CD14-positive monocyte (primary cell): ENCODE results near the gene LBP. TPM values are rescaled to one million over a fixed set of nuclear protein-coding genes. Genes with fewer than 3 reads are reported as not detected.

Experiments used
- DNase-seq, 3 donors: peaks; one replicate each; pipeline ENCODE4 v3.0.0-alpha.2; 2011 to 2022
- H2AFZ ChIP-seq: 2 replicates; pipeline ENCODE4 v1.6.0; 2012; ENCODE audit warnings: mild to moderate bottlenecking, low read depth, low read length, inconsistent platforms; ENCODE audit not compliant: insufficient read depth, poor library complexity, severe bottlenecking
- H3K27ac ChIP-seq, 2 donors: 1 replicate in 1 of 2; 2 replicates in 1 of 2; pipeline ENCODE4 v1.5.1; 2012 to 2013; ENCODE audit warnings: low read length in 2 of 2, control low read depth in 1 of 2, inconsistent platforms in 1 of 2, low read depth in 1 of 2, mild to moderate bottlenecking in 1 of 2
- H3K27me3 ChIP-seq, 2 donors: one replicate each; pipeline versions ENCODE4 v1.6.0 to v1.6.1; 2011 to 2013; ENCODE audit warnings: low read length in 2 of 2; ENCODE audit not compliant: control insufficient read depth in 2 of 2, insufficient read depth in 2 of 2
- H3K36me3 ChIP-seq, 2 donors: replicated peaks in 1 of 2; 1 replicate in 1 of 2; 2 replicates in 1 of 2; pipeline versions ENCODE4 v1.5.1 to v1.6.1; 2012 to 2013; ENCODE audit warnings: low read length in 2 of 2, control low read depth in 1 of 2, inconsistent platforms in 1 of 2, mild to moderate bottlenecking in 1 of 2; ENCODE audit not compliant: insufficient read depth in 2 of 2, control insufficient read depth in 1 of 2
- H3K4me1 ChIP-seq, 2 donors: 1 replicate in 1 of 2; 2 replicates in 1 of 2; pipeline versions ENCODE4 v1.5.1 to v1.6.1; 2012 to 2013; ENCODE audit warnings: low read length in 2 of 2, control low read depth in 1 of 2, inconsistent platforms in 1 of 2, mild to moderate bottlenecking in 1 of 2, moderate library complexity in 1 of 2; ENCODE audit not compliant: insufficient read depth in 2 of 2, control insufficient read depth in 1 of 2
- H3K4me2 ChIP-seq: replicated peaks from 2 replicates; pipeline ENCODE3; 2012; ENCODE audit warnings: low read length, moderate library complexity, mild to moderate bottlenecking; ENCODE audit not compliant: poor library complexity, severe bottlenecking; ENCODE audit errors: extremely low read depth
- H3K4me3 ChIP-seq, 3 experiments: fragments of 200-600 bp in 1 of 3; sonication (generic) in 1 of 3; replicated peaks in 1 of 3; 1 replicate in 2 of 3; 2 replicates in 1 of 3; pipeline ENCODE4 v1.5.1; 2011 to 2013; ENCODE audit warnings: low read length in 3 of 3, mild to moderate bottlenecking in 3 of 3, control low read depth in 2 of 3, low read depth in 2 of 3, inconsistent platforms in 1 of 3, moderate library complexity in 1 of 3
- H3K79me2 ChIP-seq: 2 replicates; pipeline ENCODE4 v1.6.0; 2012; ENCODE audit warnings: mild to moderate bottlenecking, control low read depth, inconsistent platforms, low read length, moderate library complexity; ENCODE audit not compliant: insufficient read depth
- H3K9ac ChIP-seq: 2 replicates; pipeline ENCODE4 v1.6.0; 2017; ENCODE audit warnings: low read length, mild to moderate bottlenecking; ENCODE audit not compliant: insufficient read depth, poor library complexity, severe bottlenecking
- H3K9me3 ChIP-seq, 2 donors: replicated peaks in 1 of 2; 1 replicate in 1 of 2; 2 replicates in 1 of 2; pipeline versions ENCODE4 v1.5.1 to v1.6.1; 2012 to 2013; ENCODE audit warnings: low read length in 2 of 2, control low read depth in 1 of 2; ENCODE audit not compliant: control insufficient read depth in 1 of 2, insufficient read depth in 1 of 2
- H4K20me1 ChIP-seq: 2 replicates; pipeline ENCODE4 v1.6.0; 2012; ENCODE audit warnings: mild to moderate bottlenecking, low read length, control low read depth, moderate library complexity; ENCODE audit not compliant: insufficient read depth
- H3K27ac Mint-ChIP-seq, 7 donors: one replicate each; pipeline ENCODE4 v1.8.0; 2020; ENCODE audit warnings: mild to moderate bottlenecking in 7 of 7, mixed read lengths in 7 of 7, moderate library complexity in 6 of 7, inconsistent platforms in 2 of 7
- H3K27me3 Mint-ChIP-seq, 3 donors: one replicate each; pipeline ENCODE4 v1.8.0; 2021 to 2022; ENCODE audit warnings: low read depth in 3 of 3, mild to moderate bottlenecking in 3 of 3, mixed read lengths in 3 of 3, moderate library complexity in 3 of 3, inconsistent platforms in 1 of 3
- H3K36me3 Mint-ChIP-seq, 2 donors: one replicate each; pipeline ENCODE4 v1.8.0; 2020; ENCODE audit warnings: mixed read lengths in 2 of 2, inconsistent platforms in 1 of 2, mild to moderate bottlenecking in 1 of 2
- H3K4me1 Mint-ChIP-seq: one replicate; pipeline ENCODE4 v1.8.0; 2020; ENCODE audit warnings: mild to moderate bottlenecking, mixed read lengths
- H3K4me3 Mint-ChIP-seq, 2 donors: one replicate each; pipeline ENCODE4 v1.8.0; 2020; ENCODE audit warnings: mild to moderate bottlenecking in 2 of 2, mixed read lengths in 2 of 2, moderate library complexity in 1 of 2
- H3K9me3 Mint-ChIP-seq, 7 donors: one replicate each; pipeline ENCODE4 v1.8.0; 2020 to 2022; ENCODE audit warnings: mixed read lengths in 7 of 7, mild to moderate bottlenecking in 6 of 7, moderate library complexity in 6 of 7, inconsistent platforms in 2 of 7
- CTCF ChIP-seq: fragments of 200-600 bp; IDR thresholded peaks from one replicate; pipeline ENCODE4 v1.8.0; 2022; ENCODE audit warnings: antibody characterized with exemption, mild to moderate bottlenecking
- WGBS: methylation state at CpG from one replicate; pipeline ENCODE4 v1.1.5; 2013; ENCODE audit warnings: missing lambda C conversion rate; ENCODE audit not compliant: insufficient coverage; 5-methylcytosine and 5-hydroxymethylcytosine counted together
- intact Hi-C, 2 donors: fragments of 100-400 bp; cut with micrococcal nuclease; formaldehyde crosslinking; loops; one replicate each; pipeline versions ENCODE4 v1.15.0 to v1.15.1; 2023
- polyA plus RNA-seq, 3 donors: library from polyadenylated mRNA; depleted of rRNA in 1 of 3; unstranded in 2 of 3; stranded (reverse) in 1 of 3; fragments of 300-500 nt in 2 of 3; fragments of >200 nt in 1 of 3; fragmentation: Illumina TruSeq in 2 of 3; gene quantifications; 1 replicate in 2 of 3; 2 replicates in 1 of 3; pipeline ENCODE4 v1.2.3, GENCODE V29; 2012 to 2021

The LBP gene
- polyA plus RNA-seq, 3 donors: not detected

DNA sequence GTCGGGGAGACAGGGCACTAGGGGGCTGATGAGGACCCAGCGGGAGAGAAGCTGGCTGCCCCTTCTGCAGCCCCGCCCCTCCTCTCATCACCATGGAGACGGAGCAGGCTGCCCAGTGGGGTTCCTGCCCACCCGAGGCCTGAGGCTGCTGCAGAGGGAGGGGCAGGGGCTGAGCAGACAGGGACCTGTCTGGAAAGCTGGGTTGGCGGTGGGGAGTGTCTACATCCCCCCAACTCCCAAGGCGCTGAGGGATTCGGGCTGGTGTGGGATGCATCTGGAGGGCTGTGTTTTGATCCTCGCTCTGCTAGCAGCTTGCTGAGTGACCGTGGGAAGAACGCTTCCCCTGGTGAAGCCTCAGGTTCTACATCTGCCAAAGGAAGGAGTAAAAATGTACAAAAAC, 43.5 kb upstream of the LBP start:
- peak overlapping the region in 6 of 7 donors; percentile 54 to 88 (median 66) for H3K27ac Mint-ChIP-seq
- TF ChIP-seq CTCF: no peak
- Histone ChIP-seq H3K36me3 (no peaks in the 10 kb centered on the region), H3K9ac (no peak overlapping the region), H3K79me2 (peaks cover 13% of the 10 kb centered on the region), H3K4me2 (no peak overlapping the region), H3K4me1 (peaks cover 90 to 95% of the 10 kb centered on the region in 2 donors), H3K9me3 (no peaks in the 10 kb centered on the region), H3K27ac (no peak overlapping the region), H2AFZ (no peak overlapping the region), H3K4me3 (peak overlapping the region in 1 of 3 experiments; percentile 65), H4K20me1 (no peaks in the 10 kb centered on the region), H3K27me3 (no peaks in the 10 kb centered on the region)
- DNase-seq: no peak
- H3K4me1 Mint-ChIP-seq: peaks cover 96% of the 10 kb centered on the region
- WGBS: 10% methylated on average over 6 of the region's 11 CpGs
- peak overlapping the region in 1 of 2 donors; percentile 81 for H3K4me3 Mint-ChIP-seq
- H3K27me3 Mint-ChIP-seq: peaks cover 0 to 9% (median 8%) of the 10 kb centered on the region in 3 donors
- H3K36me3 Mint-ChIP-seq: peaks cover 0 to 4% of the 10 kb centered on the region in 2 donors
- intact Hi-C loops: loop anchor here (5.0 to 10.0 kb wide), 2 partner anchors 50 to 248 kb away; no protein-coding TSS in a partner anchor
- peaks cover 0 to 3% (median 0%) of the 10 kb centered on the region in 7 donors for H3K9me3 Mint-ChIP-seq

GRCh38 chr20:38303908-38304379, 42.3 kb upstream of the LBP start, which contains the start of gene BPI:
Gene BPI (plus strand): TSS chr20:38304156. CDS start chr20:38304224, 68 bp downstream.
- Histone ChIP-seq H3K4me2 (peak within 1 kb of the TSS; percentile 77), H3K79me2 (peaks cover 13% of the 10 kb centered on the region), H3K27me3 (no peaks in the 10 kb centered on the region), H3K9ac (peak within 1 kb of the TSS; percentile 39), H3K4me3 (peak within 1 kb of the TSS in 2 of 3 experiments; percentile 17 to 65), H2AFZ (peak within 1 kb of the TSS; percentile 38), H3K36me3 (peaks cover 0 to 3% of the 10 kb centered on the region in 2 donors), H3K9me3 (no peaks in the 10 kb centered on the region), H3K4me1 (peaks cover 85 to 89% of the 10 kb centered on the region in 2 donors), H4K20me1 (no peaks in the 10 kb centered on the region), H3K27ac (peak within 1 kb of the TSS; percentile 53 to 76)
- peak within 1 kb of the TSS; percentile 81 to 94 (median 88) for H3K27ac Mint-ChIP-seq
- no peak for TF ChIP-seq CTCF
- peaks cover 92% of the 10 kb centered on the region for H3K4me1 Mint-ChIP-seq
- 0% methylated on average over 15 of the region's 21 CpGs for WGBS
- intact Hi-C loops: loop anchor here (5.0 to 10.0 kb wide), 2 partner anchors 52 to 249 kb away; no protein-coding TSS in a partner anchor
- peaks cover 7 to 11% of the 10 kb centered on the region in 2 donors for H3K36me3 Mint-ChIP-seq
- peaks cover 0 to 3% (median 0%) of the 10 kb centered on the region in 7 donors for H3K9me3 Mint-ChIP-seq
- peak within 1 kb of the TSS; percentile 64 to 81 for H3K4me3 Mint-ChIP-seq
- peak; percentile 85 to 89 (median 87) for DNase-seq
- peaks cover 3 to 13% (median 8%) of the 10 kb centered on the region in 3 donors for H3K27me3 Mint-ChIP-seq
